Naive thymus-derived CD8-positive, alpha-beta T cell (primary cell): ENCODE data around the gene KIAA0319L. TPM values are rescaled to one million over a fixed set of nuclear protein-coding genes. Genes with fewer than 3 reads are reported as not detected.

Experiments
- ATAC-seq, 2 donors: fragments of 150-1000 bp; cut with Tn5 transposase in 1 of 2; sonication (Bioruptor Pico), chemical (Tn5 transposase) in 1 of 2; 1 replicate in 1 of 2; 2 replicates in 1 of 2; pipeline ENCODE4 v1.10.0; 2021; ENCODE audit warnings: mild to moderate bottlenecking in 2 of 2, moderate library complexity in 2 of 2
- POLR2A ChIA-PET: fragments of 350-600 bp; sonication (Branson Sonifier 250); formaldehyde crosslinking; loops from one replicate; lab custom pipeline; 2021; ENCODE audit warnings: antibody characterized with exemption; lab: Charles Lee
- DNase-seq, 10 donors: peaks; one replicate each; pipeline versions ENCODE4 v3.0.0 to v3.0.0-alpha.2; 2020 to 2022
- H3K27ac Mint-ChIP-seq, 10 donors: one replicate each; pipeline ENCODE4 v1.8.0; 2020 to 2022; ENCODE audit warnings: mild to moderate bottlenecking in 10 of 10, mixed read lengths in 10 of 10, moderate library complexity in 4 of 10, inconsistent platforms in 1 of 10
- H3K27me3 Mint-ChIP-seq, 5 donors: one replicate each; pipeline ENCODE4 v1.8.0; 2021 to 2022; ENCODE audit warnings: mixed read lengths in 5 of 5
- H3K36me3 Mint-ChIP-seq, 3 donors: one replicate each; pipeline ENCODE4 v1.8.0; 2020 to 2022; ENCODE audit warnings: mixed read lengths in 3 of 3, mild to moderate bottlenecking in 2 of 3, inconsistent platforms in 1 of 3
- H3K4me1 Mint-ChIP-seq, 4 donors: one replicate each; pipeline ENCODE4 v1.8.0; 2021 to 2022; ENCODE audit warnings: mixed read lengths in 4 of 4
- H3K4me3 Mint-ChIP-seq, 10 donors: one replicate each; pipeline ENCODE4 v1.8.0; 2020 to 2022; ENCODE audit warnings: mild to moderate bottlenecking in 10 of 10, mixed read lengths in 10 of 10, moderate library complexity in 6 of 10, inconsistent platforms in 1 of 10
- H3K9me3 Mint-ChIP-seq, 9 donors: one replicate each; pipeline ENCODE4 v1.8.0; 2020 to 2022; ENCODE audit warnings: mixed read lengths in 9 of 9, mild to moderate bottlenecking in 3 of 9, inconsistent platforms in 1 of 9, moderate library complexity in 1 of 9
- polyA plus RNA-seq, 3 donors: library from polyadenylated mRNA; unstranded; fragments of 300-500 nt; fragmentation: Illumina TruSeq; gene quantifications; one replicate each; pipeline ENCODE4 v1.2.3, GENCODE V29; 2021
- total RNA-seq, 8 experiments: library from RNA in 2 of 8; stranded (reverse) in 2 of 8; gene quantifications; one replicate each; pipeline ENCODE4 v1.2.3 and lab custom pipeline; 2021 to 2026

KIAA0319L gene
- total and polyA plus RNA-seq, 5 experiments from 2014 or later = 16.0 to 71.1 (median 25.2) TPM

DNA sequence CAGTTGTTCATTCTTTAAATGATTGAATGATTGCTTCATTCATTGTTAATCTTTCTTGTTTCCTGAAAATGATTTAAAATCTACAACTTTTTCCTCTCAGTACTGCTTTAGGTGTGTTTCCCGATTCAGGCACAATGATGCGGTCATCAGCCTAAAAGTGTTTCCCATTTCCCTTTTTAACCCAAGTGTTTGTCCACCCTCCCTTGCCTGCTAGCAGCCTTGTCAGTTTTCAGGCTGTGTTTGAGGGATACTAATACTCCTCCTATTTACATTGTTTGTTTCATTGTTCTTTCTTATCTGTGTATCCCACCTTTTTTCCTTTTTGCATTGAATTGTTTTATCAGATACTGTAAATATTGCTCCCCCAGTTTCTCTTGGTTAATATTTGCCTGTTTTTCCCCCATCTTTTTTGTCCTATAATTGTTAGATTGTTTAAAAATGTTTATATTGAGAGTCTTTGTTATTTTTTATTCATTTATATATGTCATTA, 131.1 kb downstream of the KIAA0319L start:
- no peak for ATAC-seq
- no peaks in the 10 kb centered on the region for H3K27me3 Mint-ChIP-seq
- no peak overlapping the region for H3K4me3 Mint-ChIP-seq

GRCh38 chr1:35408925-35409324, 148.3 kb downstream of the KIAA0319L start:
- POLR2A ChIA-PET = no interaction called here
- Mint-ChIP-seq H3K36me3 (peaks cover 14 to 85% (median 34%) of the 10 kb centered on the region in 3 donors), H3K9me3 (no peaks in the 10 kb centered on the region), H3K27ac (no peak overlapping the region), H3K4me1 (peaks cover 0 to 2% (median 0%) of the 10 kb centered on the region in 4 donors), H3K27me3 (no peaks in the 10 kb centered on the region), H3K4me3 (no peak overlapping the region)
- DNase-seq (no peak), ATAC-seq (no peak)

More for the DNA sequence above, 131.1 kb downstream of the KIAA0319L start:
- peaks cover 0 to 1% (median under 1%) of the 10 kb centered on the region in 4 donors for H3K4me1 Mint-ChIP-seq
- H3K27ac Mint-ChIP-seq = peak overlapping the region in 5 of 10 donors; percentile 11 to 79 (median 26)
- H3K9me3 Mint-ChIP-seq = no peaks in the 10 kb centered on the region
- no peak for DNase-seq
- H3K36me3 Mint-ChIP-seq = peaks cover 0 to 29% (median 0%) of the 10 kb centered on the region in 3 donors
- POLR2A ChIA-PET = no interaction called here

DNA sequence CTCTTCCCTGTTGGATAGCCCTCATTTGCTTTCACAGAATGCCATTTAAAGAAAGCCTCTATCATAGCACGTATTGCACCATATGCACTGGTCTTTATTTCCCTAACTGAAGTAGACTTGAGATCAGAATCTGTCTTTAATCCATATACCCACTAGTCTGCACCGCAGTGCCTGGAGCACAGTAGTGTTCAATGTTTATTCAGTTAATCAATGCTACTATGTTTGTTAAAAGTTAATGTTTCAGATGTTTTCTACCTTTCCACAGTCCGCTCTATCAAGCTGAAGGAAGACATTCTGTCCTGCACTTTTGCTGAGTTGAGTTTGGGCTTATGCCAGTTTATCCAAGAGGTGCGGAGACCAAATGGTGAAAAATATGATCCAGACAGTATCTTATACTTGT, 149.5 kb downstream of the KIAA0319L start:
- H3K4me3 Mint-ChIP-seq = no peak overlapping the region
- ATAC-seq (no peak), DNase-seq (no peak)
- no peaks in the 10 kb centered on the region for H3K27me3 Mint-ChIP-seq
- POLR2A ChIA-PET = no interaction called here
- H3K27ac Mint-ChIP-seq = no peak overlapping the region
- peaks cover 14 to 90% (median 38%) of the 10 kb centered on the region in 3 donors for H3K36me3 Mint-ChIP-seq
- peaks cover 0 to 2% (median 0%) of the 10 kb centered on the region in 4 donors for H3K4me1 Mint-ChIP-seq
- no peaks in the 10 kb centered on the region for H3K9me3 Mint-ChIP-seq

DNA sequence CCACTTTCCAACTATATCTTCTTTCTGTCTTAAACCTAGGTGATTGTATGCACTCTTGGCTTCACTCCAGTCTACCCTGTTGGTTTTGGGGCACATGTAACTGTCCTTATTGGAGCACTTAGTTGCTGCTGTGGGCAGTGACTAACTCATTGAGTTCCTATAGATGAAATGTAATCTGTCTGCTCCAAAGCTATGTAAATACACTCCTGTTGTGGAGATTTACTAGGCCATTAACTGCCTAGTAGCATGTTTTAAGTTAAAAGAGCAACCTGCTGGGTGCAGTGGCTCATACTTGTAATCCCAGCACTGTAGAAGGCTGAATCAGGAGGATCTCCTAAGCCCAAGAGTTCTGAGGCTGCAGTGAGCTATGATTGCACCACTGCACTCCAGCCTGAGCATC, 151.1 kb downstream of the KIAA0319L start:
- Mint-ChIP-seq H3K27me3 (no peaks in the 10 kb centered on the region), H3K4me3 (no peak overlapping the region), H3K9me3 (no peaks in the 10 kb centered on the region), H3K36me3 (peaks cover 14 to 88% (median 46%) of the 10 kb centered on the region in 3 donors), H3K4me1 (no peaks in the 10 kb centered on the region), H3K27ac (no peak overlapping the region)
- no peak for DNase-seq
- POLR2A ChIA-PET = no interaction called here
- ATAC-seq = no peak

GRCh38 chr1:35401049-35401448, 156.2 kb downstream of the KIAA0319L start:
- DNase-seq = no peak
- POLR2A ChIA-PET = no interaction called here
- H3K9me3 Mint-ChIP-seq = no peaks in the 10 kb centered on the region
- no peak overlapping the region for H3K4me3 Mint-ChIP-seq
- ATAC-seq = no peak
- H3K27me3 Mint-ChIP-seq = no peaks in the 10 kb centered on the region
- H3K4me1 Mint-ChIP-seq = peaks cover 2 to 8% (median 6%) of the 10 kb centered on the region in 4 donors
- H3K27ac Mint-ChIP-seq = peak overlapping the region in 1 of 10 donors; percentile 51
- peaks cover 5 to 86% (median 51%) of the 10 kb centered on the region in 3 donors for H3K36me3 Mint-ChIP-seq

DNA sequence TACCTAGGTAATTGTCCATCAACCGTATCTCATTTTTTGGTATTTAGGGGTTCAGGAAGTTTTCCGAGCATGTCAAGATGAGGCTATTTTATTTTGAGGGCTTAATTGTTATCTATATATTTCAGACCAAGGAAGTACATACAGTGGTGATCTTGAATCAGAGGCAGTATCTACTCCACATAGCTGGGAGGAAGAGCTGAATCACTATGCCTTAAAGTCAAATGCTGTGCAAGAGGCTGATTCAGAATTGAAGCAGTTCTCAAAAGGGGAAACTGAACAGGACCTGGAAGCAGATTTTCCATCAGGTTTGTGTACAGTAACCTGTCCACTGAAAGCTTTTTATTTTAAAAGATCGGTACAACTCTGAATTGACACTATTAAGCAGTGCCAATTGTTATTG, 158.5 kb downstream of the KIAA0319L start:
- Mint-ChIP-seq H3K36me3 (peaks cover 10 to 83% (median 50%) of the 10 kb centered on the region in 3 donors), H3K27ac (peak overlapping the region in 3 of 10 donors; percentile 7 to 27 (median 20)), H3K4me1 (peaks cover 2 to 8% (median 6%) of the 10 kb centered on the region in 4 donors), H3K4me3 (no peak overlapping the region), H3K9me3 (no peaks in the 10 kb centered on the region), H3K27me3 (no peaks in the 10 kb centered on the region)
- ATAC-seq (no peak), DNase-seq (no peak)
- POLR2A ChIA-PET = no interaction called here

- no peaks in the 10 kb centered on the region for H3K27me3 Mint-ChIP-seq
- ATAC-seq (no peak), DNase-seq (no peak)
- peaks cover 8 to 80% (median 35%) of the 10 kb centered on the region in 3 donors for H3K36me3 Mint-ChIP-seq
- POLR2A ChIA-PET = no interaction called here
- H3K9me3 Mint-ChIP-seq = no peaks in the 10 kb centered on the region
- peaks cover 2 to 8% (median 6%) of the 10 kb centered on the region in 4 donors for H3K4me1 Mint-ChIP-seq
- H3K4me3 Mint-ChIP-seq = no peak overlapping the region
- H3K27ac Mint-ChIP-seq = peak overlapping the region in 2 of 10 donors; percentile 62 to 67
Measured at GRCh38 chr1:35394386-35394785, 162.8 kb downstream of the KIAA0319L start.

GRCh38 chr1:35390600-35391494, 166.4 kb downstream of the KIAA0319L start:
- peaks cover 0 to 1% (median 0%) of the 10 kb centered on the region in 4 donors for H3K4me1 Mint-ChIP-seq
- H3K4me3 Mint-ChIP-seq = no peak overlapping the region
- no peaks in the 10 kb centered on the region for H3K9me3 Mint-ChIP-seq
- H3K36me3 Mint-ChIP-seq = peaks cover 10 to 75% (median 21%) of the 10 kb centered on the region in 3 donors
- H3K27ac Mint-ChIP-seq = no peak overlapping the region
- no peak for ATAC-seq
- DNase-seq = no peak
- H3K27me3 Mint-ChIP-seq = no peaks in the 10 kb centered on the region
- POLR2A ChIA-PET = no interaction called here

DNA sequence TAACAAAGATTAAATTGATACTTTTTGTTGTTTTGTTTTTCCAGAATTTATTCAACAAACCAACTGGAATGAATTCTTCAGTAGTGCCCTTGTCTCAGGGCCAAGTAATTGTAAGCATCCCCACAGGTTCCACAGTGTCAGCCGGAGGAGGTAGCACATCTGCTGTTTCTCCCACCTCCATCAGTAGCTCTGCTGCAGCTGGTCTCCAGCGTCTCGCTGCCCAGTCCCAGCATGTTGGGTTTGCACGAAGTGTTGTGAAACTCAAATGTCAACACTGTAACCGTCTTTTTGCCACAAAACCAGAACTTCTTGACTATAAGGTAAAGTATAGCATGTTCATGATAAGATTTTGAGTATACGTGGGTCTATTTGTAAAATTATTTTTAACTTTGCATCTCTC, 170.2 kb downstream of the KIAA0319L start:
- peaks cover 5 to 56% (median 14%) of the 10 kb centered on the region in 3 donors for H3K36me3 Mint-ChIP-seq
- H3K27ac Mint-ChIP-seq = no peak overlapping the region
- no peaks in the 10 kb centered on the region for H3K9me3 Mint-ChIP-seq
- H3K4me3 Mint-ChIP-seq = no peak overlapping the region
- DNase-seq (no peak), ATAC-seq (no peak)
- H3K4me1 Mint-ChIP-seq = peaks cover 0 to 1% (median 0%) of the 10 kb centered on the region in 4 donors
- POLR2A ChIA-PET = no interaction called here
- no peaks in the 10 kb centered on the region for H3K27me3 Mint-ChIP-seq

GRCh38 chr1:35386290-35386689, 170.9 kb downstream of the KIAA0319L start:
- Mint-ChIP-seq H3K27me3 (no peaks in the 10 kb centered on the region), H3K4me1 (peaks cover 0 to 1% (median 0%) of the 10 kb centered on the region in 4 donors), H3K9me3 (no peaks in the 10 kb centered on the region), H3K27ac (peak overlapping the region in 1 of 10 donors; percentile 48), H3K36me3 (peaks cover 5 to 59% (median 14%) of the 10 kb centered on the region in 3 donors), H3K4me3 (no peak overlapping the region)
- POLR2A ChIA-PET = interaction anchor here (0.5 kb wide), 1 partner anchor 536 kb away, joined by 5 read pairs; no protein-coding TSS in a partner anchor
- ATAC-seq (no peak), DNase-seq (no peak)
